GM21447 (cell line): ENCODE data around the gene LMTK3.

Experiments used
- ATAC-seq: cut with Tn5 transposase; IDR thresholded peaks from one replicate; pipeline ENCODE4 v1.9.1; 2021; ENCODE audit not compliant: unreplicated experiment

LMTK3 gene, protein sequence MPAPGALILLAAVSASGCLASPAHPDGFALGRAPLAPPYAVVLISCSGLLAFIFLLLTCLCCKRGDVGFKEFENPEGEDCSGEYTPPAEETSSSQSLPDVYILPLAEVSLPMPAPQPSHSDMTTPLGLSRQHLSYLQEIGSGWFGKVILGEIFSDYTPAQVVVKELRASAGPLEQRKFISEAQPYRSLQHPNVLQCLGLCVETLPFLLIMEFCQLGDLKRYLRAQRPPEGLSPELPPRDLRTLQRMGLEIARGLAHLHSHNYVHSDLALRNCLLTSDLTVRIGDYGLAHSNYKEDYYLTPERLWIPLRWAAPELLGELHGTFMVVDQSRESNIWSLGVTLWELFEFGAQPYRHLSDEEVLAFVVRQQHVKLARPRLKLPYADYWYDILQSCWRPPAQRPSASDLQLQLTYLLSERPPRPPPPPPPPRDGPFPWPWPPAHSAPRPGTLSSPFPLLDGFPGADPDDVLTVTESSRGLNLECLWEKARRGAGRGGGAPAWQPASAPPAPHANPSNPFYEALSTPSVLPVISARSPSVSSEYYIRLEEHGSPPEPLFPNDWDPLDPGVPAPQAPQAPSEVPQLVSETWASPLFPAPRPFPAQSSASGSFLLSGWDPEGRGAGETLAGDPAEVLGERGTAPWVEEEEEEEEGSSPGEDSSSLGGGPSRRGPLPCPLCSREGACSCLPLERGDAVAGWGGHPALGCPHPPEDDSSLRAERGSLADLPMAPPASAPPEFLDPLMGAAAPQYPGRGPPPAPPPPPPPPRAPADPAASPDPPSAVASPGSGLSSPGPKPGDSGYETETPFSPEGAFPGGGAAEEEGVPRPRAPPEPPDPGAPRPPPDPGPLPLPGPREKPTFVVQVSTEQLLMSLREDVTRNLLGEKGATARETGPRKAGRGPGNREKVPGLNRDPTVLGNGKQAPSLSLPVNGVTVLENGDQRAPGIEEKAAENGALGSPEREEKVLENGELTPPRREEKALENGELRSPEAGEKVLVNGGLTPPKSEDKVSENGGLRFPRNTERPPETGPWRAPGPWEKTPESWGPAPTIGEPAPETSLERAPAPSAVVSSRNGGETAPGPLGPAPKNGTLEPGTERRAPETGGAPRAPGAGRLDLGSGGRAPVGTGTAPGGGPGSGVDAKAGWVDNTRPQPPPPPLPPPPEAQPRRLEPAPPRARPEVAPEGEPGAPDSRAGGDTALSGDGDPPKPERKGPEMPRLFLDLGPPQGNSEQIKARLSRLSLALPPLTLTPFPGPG (N-terminal part only)

DNA sequence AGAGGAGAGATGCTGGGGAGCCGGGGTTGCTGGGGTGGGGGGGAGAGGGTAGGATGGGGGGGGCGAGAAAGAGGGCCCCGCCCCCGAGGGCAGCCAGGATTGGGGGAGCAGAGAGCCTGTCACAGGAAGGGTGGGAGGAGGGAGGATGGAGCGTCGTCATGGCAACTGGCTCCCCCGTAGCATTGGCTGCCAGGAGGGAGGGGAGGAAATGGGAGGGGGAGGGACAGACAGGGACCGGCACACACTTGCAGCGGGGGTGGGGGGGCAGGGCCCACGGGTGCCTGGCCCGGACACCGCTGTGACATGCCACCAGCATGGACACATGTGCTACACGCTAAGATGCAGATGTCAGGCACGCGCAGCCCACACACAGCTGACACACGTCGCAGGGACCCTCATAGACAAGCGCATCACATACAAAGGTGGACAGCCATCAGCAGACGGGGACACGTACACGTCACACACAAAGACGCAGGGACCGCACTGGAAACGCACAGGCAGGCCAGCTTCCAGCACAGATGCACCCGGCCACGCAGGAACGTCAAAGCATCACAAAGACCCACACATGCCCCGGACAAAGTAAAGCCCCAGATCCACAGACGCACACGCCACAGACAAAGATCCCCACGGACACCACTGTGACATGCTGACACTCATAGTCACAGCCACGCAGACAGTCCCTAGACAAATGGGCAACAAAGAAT lies at the start of gene LMTK3:
Gene LMTK3 (minus strand): TSS at position 36 of the 704 bp plus-strand sequence. CDS start 259 bp downstream, outside the sequence.
- ATAC-seq = no peak

DNA sequence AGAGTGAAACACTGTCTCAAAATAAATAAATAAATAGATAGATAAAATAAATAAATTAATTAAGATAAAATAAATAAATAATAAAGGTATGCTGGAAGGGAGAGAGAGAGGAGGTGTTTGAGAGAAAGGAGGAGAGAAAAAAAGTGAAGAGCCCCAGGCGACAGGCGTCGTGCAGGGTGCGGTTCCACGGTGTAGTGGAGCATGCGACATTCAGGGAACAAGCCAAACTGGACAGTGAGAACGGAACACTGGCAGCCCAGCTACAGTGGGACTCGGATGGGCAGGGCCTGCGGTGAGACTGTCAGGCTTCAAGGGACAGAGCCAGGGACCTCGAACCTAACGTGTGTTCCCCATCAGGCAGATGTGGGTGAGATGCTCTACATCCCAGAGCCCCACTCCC lies 49.8 kb upstream of the LMTK3 start:
- no peak for ATAC-seq

DNA sequence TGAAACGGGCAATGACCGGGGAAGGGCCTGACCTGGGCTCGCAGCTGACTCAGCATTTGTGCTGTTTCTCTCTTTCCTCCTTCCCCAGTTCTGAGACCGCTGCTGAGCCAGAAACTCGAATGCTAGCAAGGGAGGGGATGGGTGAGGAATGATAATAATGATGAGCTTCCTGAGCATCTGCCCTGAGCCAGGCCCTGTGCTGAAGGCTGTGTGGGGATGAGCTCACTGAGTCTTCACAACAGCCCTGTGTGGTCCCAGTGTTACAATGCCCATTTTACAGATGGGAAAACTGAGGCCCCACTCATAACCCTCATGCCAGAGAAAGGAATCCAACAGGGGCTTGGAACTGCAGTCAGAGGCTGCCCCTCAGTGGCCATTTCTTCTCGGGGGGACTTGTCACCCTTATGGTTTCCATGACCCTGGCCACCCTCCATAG lies 48.5 kb upstream of the LMTK3 start:
- no peak for ATAC-seq

DNA sequence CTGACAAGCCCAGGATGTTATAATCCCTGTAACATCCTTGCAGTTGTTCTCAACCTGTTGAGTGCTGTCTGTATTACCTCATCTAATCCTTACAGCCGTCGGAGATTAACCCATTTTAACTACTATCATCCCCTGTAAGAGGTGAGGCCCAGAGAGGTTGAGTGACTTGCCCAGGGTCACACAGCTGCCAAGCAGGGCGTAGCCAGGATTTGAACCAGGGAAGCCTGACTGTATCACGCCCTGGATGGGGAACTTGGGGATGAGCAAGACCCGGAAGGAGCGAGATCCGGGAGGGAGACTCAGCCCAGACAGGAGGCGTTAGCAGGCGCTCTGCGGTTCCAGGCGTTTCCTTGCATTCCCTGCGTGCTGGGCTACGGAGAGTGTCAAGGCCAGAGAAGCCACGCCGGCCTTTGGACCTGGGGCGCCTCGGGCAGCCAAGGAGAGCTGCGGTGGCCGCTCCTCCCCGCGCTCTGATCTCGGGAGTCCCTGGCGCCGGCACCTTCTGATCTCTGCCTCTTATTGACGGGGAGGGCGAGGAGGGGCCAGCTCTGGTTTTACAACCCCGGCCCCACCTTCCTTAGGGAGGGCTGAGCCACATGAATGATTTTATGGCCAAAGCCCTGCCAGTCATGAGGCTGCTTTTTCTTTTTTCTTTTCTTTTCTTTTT lies 46.5 kb upstream of the LMTK3 start:
- no peak for ATAC-seq

GRCh38 chr19:48556825-48557224 lies 45.2 kb upstream of the LMTK3 start:
- no peak for ATAC-seq

- ATAC-seq = no peak
Measured at GRCh38 chr19:48556163-48556562, 44.5 kb upstream of the LMTK3 start.

DNA sequence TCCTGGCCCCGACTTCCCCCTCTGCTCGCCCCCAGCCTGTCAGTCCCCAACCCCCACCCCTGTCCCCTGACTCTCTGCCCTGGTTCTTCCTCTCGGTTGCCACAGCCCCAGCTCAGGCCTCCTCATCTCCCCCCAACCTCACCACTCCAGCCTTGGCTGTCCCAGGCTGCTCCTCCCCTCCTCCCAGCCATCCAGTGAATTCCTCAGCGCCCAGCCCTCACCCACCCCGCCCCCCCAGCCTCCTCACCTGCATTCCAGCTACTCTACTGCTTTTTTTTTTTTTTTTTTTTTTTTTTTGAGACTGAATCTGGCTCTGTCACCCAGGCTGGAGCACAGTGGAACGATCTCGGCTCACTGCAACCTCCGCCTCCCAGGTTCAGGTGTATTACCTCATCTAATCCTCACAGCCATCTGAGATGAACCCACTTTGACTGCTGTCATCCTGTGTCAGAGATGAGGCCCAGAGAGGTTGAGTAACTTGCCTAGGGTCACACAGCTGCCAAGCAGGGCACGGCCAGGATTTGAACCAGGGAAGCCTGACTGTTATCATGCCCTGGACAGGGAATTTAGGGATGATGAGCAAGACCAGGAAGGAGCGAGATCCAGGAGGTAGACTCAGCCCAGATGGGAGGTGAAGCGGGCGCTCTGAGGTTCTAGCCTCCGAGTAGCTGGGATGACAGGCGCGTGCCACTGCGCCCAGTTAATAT lies 42.9 kb upstream of the LMTK3 start:
- ATAC-seq = no peak

DNA sequence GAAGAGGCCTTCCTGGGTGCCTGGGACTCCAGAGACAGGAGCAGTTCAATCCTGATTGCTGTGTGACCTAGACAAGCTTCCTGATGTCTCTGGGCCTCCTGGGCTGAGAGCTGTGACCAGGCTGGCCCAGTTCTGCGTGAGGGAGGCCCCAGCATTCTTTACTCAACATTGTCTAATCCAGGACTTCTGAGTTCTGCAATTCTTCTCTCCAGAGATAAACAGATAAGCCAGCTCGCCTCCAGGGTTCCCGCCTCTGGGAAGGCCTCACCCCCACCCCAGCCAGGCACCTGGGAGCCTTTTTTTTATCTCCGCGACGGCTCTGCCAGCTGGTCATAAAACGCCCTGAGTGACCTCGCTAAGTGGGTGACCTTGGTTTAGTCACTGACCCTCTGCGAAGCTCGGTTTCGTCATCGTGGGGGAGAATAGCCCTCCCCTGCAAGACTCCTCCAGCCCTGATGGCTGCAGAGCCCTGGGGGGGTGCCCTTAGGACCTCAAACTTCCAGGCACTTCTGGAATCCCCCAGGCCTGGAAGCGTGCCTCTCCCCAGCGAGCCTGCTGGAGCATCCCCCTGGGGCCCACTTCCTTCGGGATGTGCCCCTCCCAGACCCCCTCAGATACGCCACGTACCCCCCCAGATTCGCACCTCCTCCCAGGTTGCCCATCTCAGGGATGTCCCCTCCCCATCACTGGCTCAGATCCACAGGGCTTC lies 42.2 kb upstream of the LMTK3 start:
- no peak for ATAC-seq

DNA sequence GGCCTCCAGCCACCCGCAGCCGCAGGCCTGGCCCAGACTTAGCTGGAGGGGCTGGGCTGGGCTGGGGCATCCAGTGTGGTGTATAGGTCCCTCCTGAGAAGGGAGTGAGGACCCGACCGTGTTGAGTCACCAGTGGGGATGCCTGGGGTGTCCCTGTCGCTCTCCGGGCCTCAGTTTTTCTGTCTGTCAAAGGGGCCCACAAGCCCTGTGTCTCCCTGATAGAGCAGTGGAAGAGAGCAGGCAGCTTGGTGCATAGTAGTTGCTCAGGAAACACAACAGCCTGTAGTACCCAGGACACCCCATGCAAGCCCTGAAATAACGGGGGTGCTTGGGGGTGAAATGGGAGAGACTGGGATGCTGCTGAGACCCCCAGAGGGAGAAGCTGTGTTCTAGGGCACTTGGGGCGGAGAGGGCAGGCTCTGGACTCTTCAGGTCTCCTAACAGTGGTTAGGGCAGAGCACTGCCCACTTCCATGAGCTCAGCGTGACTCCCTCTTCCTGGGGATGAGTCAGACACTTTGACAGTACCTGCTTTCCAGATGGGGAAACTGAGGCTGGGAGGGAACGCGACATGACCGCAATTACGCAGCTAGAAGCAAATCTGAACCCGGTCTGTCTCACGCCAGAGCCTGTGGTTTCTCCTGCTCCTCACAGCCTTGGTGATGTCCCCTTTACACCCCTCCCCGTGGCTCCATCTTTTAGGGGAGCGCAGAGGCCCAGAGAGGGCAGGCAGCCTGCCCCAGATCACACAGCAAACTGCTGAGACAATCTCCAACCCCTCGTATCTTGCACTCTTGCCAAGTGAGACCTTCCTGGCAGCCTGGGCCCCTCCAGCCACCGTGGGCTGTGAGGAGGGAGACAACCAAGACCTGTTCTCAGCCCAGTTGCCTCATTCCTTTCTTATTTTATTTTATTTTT lies 41.0 kb upstream of the LMTK3 start:
- ATAC-seq = no peak

DNA sequence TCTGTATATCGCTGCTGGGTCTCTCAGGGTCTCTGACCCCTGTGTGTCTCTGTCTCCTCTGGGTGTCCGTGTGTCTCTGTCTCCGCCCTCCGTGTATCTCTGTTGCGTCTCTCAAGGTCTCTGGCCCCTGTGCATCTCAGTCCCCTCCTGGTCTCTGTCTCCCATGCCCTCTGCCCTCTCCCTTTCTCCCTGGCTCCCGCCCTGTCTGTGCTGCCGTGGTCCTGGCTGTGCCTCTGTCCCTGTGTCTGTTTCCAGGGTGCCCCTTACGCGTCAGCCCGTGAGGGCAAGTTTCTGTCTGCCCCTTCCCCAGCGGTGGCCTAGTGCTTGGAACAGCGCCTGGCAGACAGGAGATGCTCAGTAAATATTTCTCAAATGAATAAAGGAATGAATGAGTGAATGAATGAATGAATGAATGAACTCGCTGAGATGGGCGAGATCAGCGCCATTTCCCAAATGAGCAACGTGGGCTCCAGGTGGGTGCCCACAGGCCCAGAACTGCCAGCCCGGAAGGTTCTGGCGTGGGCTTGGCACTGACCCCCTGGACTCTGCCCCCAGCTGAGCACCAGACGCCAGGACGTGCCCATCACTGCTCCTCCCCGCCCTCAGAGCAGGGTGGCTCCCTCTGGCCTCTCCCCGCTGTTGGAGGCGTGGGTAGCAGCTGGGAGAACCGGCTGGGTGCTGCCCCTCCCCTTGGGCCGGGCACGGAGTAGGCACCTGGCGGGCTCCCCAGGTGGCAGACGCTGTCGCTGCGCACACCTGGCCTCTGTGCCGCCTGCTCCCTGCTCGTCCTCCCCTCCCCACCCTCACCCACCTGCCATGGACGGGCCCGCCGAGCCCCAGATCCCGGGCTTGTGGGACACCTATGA lies 40.0 kb upstream of the LMTK3 start, which contains the start of gene SULT2B1:
Gene SULT2B1 (plus strand): TSS at position 736 of the 866 bp plus-strand sequence. CDS start 81 bp downstream, at position 817.
- no peak for ATAC-seq

GRCh38 chr19:48549380-48549779 lies 37.7 kb upstream of the LMTK3 start:
- no peak for ATAC-seq

DNA sequence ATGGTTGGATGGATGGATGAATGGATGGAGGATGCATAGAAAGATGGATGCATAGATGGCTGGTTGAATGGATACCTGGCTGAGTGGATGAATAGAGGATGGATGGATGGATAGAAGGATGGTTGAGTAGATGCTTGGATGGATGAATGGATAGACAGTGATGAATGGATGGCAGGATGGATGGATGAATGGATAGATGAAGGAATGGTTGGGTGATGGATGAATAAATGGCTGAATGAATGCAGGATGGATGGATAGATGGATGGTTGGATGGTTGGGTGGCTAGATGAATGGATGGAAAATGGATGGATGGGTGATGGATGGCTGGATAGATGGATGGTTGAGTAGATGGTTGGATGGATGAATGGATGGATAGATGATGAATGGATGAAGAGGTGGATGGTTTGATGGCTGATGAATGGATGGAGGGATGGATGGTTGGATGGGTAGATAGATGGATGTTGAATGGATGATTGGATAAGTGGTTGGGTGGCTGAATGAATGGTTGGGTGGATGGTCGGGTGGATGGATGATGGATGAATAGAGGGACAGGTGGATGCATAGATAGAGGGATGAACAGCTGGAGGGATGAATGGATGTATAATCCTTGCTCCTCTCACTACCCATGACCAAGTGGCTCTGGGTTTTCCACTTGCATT lies 36.7 kb upstream of the LMTK3 start:
- no peak for ATAC-seq

DNA sequence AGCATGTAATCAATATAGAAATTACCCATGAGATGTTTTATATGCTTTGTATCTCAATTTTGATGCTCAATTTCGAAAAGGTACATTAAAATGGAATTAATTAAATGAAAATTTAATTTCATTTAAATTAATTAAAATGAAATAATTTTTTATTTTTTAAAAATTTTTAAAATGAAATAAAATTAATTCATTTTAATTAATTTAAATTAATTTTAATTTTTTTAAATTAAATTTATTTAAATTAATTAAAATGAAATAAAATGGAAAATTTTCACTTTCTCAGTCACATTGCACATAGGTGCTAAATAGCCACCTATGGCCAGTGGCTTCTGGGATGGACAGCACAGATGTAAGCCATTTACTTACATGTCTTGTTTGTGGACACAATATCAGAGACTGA lies 36.1 kb upstream of the LMTK3 start:
- no peak for ATAC-seq

DNA sequence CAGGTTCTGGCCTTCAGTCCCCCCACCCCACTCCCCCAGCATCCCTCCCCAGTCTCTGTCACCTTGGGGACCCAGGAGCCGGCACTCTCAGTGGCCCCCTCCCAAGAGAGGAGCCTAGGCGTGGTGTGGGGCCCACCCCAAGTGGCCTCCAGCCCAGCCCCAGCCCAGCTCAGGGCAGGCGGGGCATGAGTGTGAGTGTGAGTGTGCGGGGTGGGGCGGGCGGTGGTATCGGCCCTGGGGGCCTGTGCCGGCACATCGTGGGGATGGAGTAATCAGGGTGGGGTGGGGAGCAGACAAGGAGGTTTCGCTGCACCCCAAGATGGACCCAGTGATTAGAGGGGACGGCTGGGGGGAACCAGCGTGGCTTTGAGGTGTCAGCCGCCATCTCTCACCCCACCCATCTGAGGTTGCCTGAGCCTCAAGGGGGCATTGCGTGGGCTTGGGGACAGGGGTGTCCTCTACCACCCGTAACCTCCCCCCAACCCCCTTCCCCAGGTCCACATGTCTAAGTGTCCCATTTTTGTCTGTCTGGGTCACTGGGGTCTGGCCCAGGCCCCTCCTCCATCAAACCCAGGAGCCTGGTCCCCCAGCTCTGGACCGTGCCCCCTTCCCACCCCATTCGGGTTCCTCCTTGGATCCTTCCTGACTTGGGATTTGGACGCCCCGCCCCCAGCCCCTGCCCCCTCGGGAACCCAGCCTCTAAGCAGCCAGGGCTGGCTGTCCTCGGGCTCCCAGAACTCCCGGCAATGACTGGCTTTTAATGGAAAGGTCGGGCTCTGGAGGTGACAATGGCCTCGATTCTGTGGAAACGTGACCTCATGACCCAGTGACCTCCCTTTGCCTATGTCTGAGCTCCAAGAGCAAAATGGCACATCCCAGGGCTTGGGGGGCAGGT lies 33.5 kb upstream of the LMTK3 start:
- ATAC-seq = no peak

- ATAC-seq = no peak
Measured at GRCh38 chr19:48543121-48543710, 31.6 kb upstream of the LMTK3 start.
